ENCODE data around the gene MLLT10. TPM values are rescaled to one million over a fixed set of nuclear protein-coding genes. Genes with fewer than 3 reads are reported as not detected.

MLLT10 gene
- total and polyA plus RNA-seq, 12 donors, result 8.5 to 41.1 (median 24.6) TPM

DNA sequence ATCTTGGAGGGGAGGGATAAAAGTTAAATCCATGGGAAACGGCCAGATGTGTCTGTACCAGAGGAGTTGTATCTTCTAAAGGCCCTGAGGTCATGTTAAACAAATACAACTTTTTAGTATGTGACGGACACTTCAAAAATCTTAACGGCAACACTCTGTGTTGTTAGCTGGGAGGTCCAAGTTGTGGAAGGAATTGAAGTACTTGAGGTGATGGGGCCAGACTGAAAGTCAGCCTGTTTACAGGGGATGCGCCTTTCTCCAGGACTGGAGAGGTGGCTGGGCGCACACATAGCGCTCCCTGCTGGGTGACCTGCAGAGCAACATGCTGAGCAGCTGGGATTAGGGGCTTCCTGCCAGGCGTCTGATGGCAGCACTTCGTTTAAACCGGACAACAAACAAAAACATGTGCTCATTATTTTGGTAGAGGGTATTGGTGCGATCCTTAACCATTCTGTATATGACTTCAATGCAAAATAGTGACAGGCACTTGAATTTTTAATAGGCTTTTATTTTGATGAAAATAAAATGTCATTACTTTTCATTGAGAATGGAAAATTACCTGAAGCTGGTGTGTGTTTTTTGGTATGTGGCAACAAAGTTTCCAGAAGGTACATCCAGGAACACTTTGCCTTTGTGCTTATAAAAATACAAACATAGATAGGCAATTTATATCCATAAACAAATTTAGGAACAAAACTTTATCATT lies 198.2 kb downstream of the MLLT10 start:
- no peak overlapping the region for H3K4me3 ChIP-seq
- H3K27me3 ChIP-seq, result no peaks in the 10 kb centered on the region
- no peaks in the 10 kb centered on the region for H3K9me3 ChIP-seq
- TF ChIP-seq, protein P1, sequence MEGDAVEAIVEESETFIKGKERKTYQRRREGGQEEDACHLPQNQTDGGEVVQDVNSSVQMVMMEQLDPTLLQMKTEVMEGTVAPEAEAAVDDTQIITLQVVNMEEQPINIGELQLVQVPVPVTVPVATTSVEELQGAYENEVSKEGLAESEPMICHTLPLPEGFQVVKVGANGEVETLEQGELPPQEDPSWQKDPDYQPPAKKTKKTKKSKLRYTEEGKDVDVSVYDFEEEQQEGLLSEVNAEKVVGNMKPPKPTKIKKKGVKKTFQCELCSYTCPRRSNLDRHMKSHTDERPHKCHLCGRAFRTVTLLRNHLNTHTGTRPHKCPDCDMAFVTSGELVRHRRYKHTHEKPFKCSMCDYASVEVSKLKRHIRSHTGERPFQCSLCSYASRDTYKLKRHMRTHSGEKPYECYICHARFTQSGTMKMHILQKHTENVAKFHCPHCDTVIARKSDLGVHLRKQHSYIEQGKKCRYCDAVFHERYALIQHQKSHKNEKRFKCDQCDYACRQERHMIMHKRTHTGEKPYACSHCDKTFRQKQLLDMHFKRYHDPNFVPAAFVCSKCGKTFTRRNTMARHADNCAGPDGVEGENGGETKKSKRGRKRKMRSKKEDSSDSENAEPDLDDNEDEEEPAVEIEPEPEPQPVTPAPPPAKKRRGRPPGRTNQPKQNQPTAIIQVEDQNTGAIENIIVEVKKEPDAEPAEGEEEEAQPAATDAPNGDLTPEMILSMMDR (IDR thresholded peaks at IDR 0.05), result peak; percentile 66 to 95 (median 90)
- intact Hi-C loops (cut with DNase I), result loop anchor here (1.0 to 10.0 kb wide), 13 partner anchors 177 to 647 kb away; no protein-coding TSS in a partner anchor
- WGBS, 2 donors, result 17 to 23% methylated on average over 10 of the region's 10 CpGs
- H3K36me3 ChIP-seq, result peaks cover 0 to 89% (median 8%) of the 10 kb centered on the region in 9 donors
- ATAC-seq (peak; percentile 85 to 98 (median 95)), DNase-seq (peak; percentile 49 to 65)
- H3K4me1 ChIP-seq, result peaks cover 0 to 16% (median 5%) of the 10 kb centered on the region in 9 donors
- H3K27ac ChIP-seq, result no peak overlapping the region

DNA sequence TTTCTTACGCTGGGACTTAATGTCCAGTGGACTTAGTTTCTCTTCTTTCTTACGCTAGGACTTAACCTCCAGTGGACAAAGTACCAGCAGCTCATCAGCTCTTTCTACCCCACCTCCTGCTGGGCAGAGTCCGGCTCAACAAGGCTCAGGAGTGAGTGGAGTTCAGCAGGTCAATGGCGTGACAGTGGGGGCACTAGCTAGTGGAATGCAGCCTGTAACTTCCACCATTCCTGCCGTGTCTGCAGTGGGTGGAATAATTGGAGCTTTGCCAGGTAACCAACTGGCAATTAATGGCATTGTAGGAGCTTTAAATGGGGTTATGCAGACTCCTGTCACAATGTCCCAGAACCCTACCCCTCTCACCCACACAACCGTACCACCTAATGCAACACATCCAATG lies 199.7 kb downstream of the MLLT10 start:
- Histone ChIP-seq H3K4me3 (no peak overlapping the region), H3K9me3 (no peaks in the 10 kb centered on the region), H3K4me1 (peaks cover 0 to 13% (median 5%) of the 10 kb centered on the region in 9 donors), H3K27me3 (no peaks in the 10 kb centered on the region), H3K36me3 (peaks cover 0 to 89% (median 13%) of the 10 kb centered on the region in 9 donors), H3K27ac (no peak overlapping the region)
- intact Hi-C loops (cut with DNase I), result loop anchor here (2.0 to 10.0 kb wide), 12 partner anchors 179 to 649 kb away; no protein-coding TSS in a partner anchor
- WGBS, 2 donors, result 74 to 77% methylated on average over 6 of the region's 6 CpGs
- ATAC-seq (no peak), DNase-seq (no peak)
- TF ChIP-seq, protein P1 (IDR thresholded peaks at IDR 0.05), result no peak

DNA sequence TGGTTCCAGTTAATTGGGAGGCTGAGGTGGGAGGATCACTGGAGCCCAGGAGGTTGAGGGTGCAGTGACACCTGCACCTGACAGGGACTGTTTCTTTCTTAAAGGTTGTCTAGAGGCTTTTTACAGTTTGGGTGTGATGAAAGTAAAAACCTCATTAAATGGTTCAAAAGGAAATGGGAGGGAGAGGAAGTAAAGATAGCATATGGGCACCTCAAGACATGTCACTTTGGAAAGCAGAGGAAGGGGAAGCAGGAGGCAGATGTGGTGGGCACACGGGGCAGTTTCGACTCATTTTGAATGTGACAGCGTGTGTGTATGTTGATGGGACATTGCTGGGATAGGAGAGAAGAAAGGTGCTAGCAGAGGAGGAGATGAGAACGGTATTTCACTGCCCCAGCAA lies 203.1 kb downstream of the MLLT10 start:
- Histone ChIP-seq H3K36me3 (peaks cover 0 to 95% (median 22%) of the 10 kb centered on the region in 9 donors), H3K27me3 (no peaks in the 10 kb centered on the region), H3K9me3 (no peaks in the 10 kb centered on the region), H3K4me1 (peaks cover 0 to 9% (median 3%) of the 10 kb centered on the region in 9 donors), H3K27ac (no peak overlapping the region), H3K4me3 (no peak overlapping the region)
- intact Hi-C loops (cut with DNase I), result loop anchor here in 6 of 10 donors (5.0 to 10.0 kb wide), 7 partner anchors 182 to 652 kb away; no protein-coding TSS in a partner anchor
- 75 to 84% methylated on average over 4 of the region's 4 CpGs for WGBS, 2 donors
- no peak for DNase-seq
- TF ChIP-seq, protein P1 (IDR thresholded peaks at IDR 0.05), result no peak
- no peak for ATAC-seq

DNA sequence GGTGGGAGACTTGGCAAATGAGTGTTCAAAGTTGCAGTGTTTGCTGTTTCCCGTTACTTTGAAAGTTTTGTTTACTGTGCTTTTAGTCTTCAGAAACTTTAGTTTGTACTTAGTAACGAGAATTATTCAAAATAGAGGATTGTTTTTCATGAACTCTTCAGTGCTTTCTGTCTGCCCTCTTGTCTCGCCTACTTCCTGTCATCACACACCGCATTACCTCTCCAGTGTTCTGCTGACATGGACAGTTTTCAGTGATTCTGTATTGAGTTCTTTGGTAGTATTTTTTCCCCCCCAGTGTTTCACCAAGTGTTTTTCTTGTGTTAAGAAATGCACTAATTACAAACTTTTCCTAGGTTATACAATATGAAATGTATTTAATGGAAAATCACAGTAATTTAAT lies 207.0 kb downstream of the MLLT10 start:
- Histone ChIP-seq H3K36me3 (peaks cover 0 to 97% (median 38%) of the 10 kb centered on the region in 9 donors), H3K9me3 (no peaks in the 10 kb centered on the region), H3K27me3 (no peaks in the 10 kb centered on the region), H3K4me3 (no peak overlapping the region), H3K27ac (no peak overlapping the region), H3K4me1 (no peaks in the 10 kb centered on the region)
- TF ChIP-seq, protein P1 (IDR thresholded peaks at IDR 0.05), result no peak
- intact Hi-C loops (cut with DNase I), result loop anchor here in 2 of 10 donors (5.0 to 10.0 kb wide), 2 partner anchors 196 to 1694 kb away; partner anchors contain the start of gene OTUD1 (in 1 of the 2)
- WGBS, 2 donors, result 73 to 76% methylated on average over 4 of the region's 4 CpGs
- DNase-seq, result no peak
- ATAC-seq, result no peak

Measured in heart right ventricle (tissue), 16 donors.